ENCODE results near the gene DTHD1.

- no peak for TF ChIP-seq EP300 (IDR thresholded peaks at IDR 0.05; ENCODE audit: borderline replicate concordance)
- TF ChIP-seq TAF1 (IDR thresholded peaks at IDR 0.05; ENCODE audit: low read depth): no peak
- no peak for TF ChIP-seq TEAD4 (IDR thresholded peaks at IDR 0.05)
- no peak for TF ChIP-seq CEBPB (IDR thresholded peaks at IDR 0.05)
- TF ChIP-seq TCF12 (IDR thresholded peaks at IDR 0.05; ENCODE audit: low read depth): no peak
- TF ChIP-seq RAD21 (IDR thresholded peaks at IDR 0.05; ENCODE audit: low read depth): no peak
- no peak for TF ChIP-seq REST (IDR thresholded peaks at IDR 0.05; ENCODE audit: low read depth)
Measured at GRCh38 chr4:36326476-36327029, 45.1 kb downstream of the DTHD1 start.

Measured in Ishikawa (cell line).